ENCODE measurements around the gene PDHX.

DNA sequence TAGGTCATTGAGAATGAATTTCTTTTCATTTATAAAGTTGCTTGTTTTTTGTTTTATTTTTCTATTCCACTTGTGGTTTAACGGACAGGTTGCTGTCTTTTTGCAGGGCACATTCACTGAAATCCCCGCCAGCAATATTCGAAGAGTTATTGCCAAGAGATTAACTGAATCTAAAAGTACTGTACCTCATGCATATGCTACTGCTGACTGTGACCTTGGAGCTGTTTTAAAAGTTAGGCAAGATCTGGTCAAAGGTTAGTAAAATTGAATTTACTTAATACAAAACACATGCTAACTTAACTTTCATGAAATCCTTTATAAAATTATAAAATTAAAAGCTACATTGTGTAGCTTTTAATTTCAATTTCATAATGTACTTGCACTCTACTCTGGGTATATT lies 53.6 kb downstream of the PDHX start:
- no peak for TF ChIP-seq POLR2A (IDR thresholded peaks at IDR 0.05)
- TF ChIP-seq, protein P1, sequence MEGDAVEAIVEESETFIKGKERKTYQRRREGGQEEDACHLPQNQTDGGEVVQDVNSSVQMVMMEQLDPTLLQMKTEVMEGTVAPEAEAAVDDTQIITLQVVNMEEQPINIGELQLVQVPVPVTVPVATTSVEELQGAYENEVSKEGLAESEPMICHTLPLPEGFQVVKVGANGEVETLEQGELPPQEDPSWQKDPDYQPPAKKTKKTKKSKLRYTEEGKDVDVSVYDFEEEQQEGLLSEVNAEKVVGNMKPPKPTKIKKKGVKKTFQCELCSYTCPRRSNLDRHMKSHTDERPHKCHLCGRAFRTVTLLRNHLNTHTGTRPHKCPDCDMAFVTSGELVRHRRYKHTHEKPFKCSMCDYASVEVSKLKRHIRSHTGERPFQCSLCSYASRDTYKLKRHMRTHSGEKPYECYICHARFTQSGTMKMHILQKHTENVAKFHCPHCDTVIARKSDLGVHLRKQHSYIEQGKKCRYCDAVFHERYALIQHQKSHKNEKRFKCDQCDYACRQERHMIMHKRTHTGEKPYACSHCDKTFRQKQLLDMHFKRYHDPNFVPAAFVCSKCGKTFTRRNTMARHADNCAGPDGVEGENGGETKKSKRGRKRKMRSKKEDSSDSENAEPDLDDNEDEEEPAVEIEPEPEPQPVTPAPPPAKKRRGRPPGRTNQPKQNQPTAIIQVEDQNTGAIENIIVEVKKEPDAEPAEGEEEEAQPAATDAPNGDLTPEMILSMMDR (IDR thresholded peaks at IDR 0.05), result no peak
- TF ChIP-seq POLR2AphosphoS5 (IDR thresholded peaks at IDR 0.05), result no peak
- no peak for TF ChIP-seq EP300 (IDR thresholded peaks at IDR 0.05)

Data from gastroesophageal sphincter (tissue), 3 donors.